HG03432 (cell line): ENCODE results near the gene TRERF1.

Experiments
- ATAC-seq: cut with Tn5 transposase; IDR thresholded peaks from one replicate; pipeline ENCODE4 v1.9.1; 2021; ENCODE audit warnings: mild to moderate bottlenecking, moderate library complexity; ENCODE audit not compliant: unreplicated experiment

Gene TRERF1

GRCh38 chr6:42428326-42429041, 23.2 kb downstream of the TRERF1 start:
- ATAC-seq: peak; percentile 69

DNA sequence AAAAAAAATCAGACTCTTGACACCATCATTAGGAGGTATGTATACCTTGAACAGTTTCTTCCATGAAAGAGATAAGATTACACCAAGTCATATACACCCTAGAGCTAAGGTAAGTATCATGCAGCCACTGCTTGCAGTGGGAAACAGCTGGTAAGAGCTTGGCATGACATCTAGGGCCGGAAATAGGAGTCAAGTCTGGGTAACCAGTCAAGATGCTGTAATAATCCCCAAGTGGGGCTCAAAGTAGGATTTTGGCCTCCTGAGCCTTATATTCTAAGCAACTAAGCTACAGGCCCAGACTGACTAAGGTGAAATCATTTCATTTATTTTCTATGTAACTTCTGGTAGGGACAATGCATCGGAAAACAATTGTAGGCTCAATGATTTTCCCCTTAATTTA, 23.9 kb downstream of the TRERF1 start:
- no peak for ATAC-seq

DNA sequence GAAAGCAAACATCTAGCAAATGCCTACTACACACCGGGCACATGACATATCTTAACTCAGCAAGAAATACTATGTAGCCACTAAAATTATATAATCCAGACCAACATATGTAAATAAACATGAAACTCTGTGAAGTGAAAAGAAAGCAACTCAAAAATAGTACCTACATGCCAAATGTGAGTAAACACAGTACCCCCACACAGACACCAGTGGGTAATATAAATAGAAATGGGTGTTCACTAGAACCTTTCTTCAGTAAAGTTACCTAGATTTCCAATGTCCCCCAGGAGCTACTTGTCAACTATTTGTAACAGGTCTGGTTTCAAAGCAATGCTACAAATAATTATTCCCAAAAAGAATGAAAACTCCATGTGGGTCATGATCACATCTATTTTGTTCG, 25.5 kb downstream of the TRERF1 start:
- no peak for ATAC-seq

GRCh38 chr6:42424906-42425474, 26.7 kb downstream of the TRERF1 start:
- no peak for ATAC-seq

DNA sequence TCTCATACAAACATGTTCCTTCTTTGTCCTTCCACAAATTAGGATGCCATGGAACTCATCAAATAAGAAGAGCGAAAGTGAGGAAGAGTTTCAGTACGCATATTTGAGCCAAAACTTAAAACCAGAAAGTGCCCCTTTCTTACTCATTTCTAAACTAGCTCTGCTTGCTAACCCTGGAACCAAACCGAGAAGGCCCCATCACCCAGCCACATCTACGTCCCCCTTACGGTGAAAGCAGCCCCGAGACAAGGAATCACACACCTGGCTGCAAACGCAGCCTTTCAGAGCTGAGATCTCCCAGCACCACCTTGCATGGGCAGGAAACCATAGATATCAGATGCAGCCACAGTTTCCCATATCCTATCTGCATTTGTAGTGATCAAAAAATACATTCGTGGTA, 28.5 kb downstream of the TRERF1 start:
- ATAC-seq: peak; percentile 59

DNA sequence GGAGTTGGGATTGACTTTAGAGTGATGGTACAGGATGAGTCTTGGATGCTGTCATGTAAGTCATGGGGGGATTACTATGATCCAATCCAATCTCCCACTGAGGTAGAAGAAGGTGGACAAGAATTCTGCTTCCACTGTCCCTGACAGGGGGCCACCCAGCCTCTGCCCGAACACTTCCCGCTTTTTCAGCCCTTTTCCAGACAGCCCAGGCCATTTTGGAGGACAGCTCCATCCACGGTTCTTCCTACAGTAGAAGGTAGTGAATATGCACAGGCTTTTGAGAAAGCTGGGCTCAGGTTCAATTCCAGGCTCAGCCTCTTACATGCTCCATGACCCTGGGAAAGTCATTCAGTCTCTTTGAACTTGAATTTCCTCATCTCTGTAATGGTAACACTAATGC, 31.0 kb downstream of the TRERF1 start:
- no peak for ATAC-seq

DNA sequence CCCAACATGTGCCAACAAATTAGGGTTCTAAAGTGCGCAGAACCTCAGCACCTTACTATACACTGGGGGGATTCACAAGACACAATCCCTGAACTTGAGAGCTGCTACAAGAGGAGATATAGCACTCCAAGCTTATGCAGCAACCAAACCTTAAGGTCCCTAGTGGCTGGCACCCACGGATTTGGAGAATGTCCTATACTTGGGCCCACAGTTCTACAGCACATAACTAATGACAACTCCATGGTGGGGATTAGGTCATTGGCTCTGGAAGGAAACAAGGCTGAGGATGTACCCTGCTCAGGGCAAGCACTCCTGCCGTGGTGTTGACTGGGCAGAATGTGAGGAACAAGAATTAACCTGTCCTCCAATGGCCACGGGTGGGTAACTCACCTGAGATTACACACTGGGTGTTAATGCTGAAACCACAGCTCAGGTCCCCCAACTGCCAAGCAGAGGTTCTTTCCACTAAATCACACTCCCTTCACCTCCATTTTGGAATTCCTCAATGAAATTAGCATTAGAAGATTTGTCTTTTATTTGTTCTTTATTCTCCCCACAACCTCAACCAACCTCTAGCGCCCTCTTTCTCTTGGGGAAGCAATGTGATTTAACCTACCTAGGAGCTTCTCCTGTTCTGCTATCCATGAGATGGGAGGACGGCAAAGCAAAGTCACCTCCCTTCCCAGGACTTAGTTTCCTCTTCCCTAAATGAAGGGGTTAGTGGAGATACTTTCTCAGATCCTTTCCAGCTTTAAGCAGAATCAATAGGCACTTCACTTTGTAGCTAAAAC, 32.0 kb downstream of the TRERF1 start:
- no peak for ATAC-seq

GRCh38 chr6:42418724-42419123, 33.0 kb downstream of the TRERF1 start:
- no peak for ATAC-seq

DNA sequence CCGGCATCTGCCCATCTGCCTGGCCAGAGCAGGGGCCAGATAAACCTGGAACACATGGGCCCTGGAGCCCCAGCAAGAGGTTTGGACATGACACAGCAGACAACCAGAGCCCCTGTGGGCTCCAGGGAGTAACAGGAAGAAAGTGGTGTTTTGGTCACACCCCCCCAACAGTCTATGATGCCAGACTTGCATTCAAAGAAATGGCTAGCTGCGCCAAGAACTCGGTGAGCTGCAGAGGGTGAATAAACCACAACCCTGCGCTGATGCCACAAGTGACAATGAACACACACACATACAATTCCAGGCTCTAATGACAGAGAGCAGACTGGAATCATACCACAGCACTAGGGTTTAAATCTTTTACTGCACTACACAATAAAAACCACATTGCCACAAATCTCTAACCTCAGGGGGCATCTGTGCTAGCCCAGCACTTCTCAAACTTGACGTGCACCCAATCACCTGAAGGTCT, 34.0 kb downstream of the TRERF1 start:
- no peak for ATAC-seq

- no peak for ATAC-seq
Measured at GRCh38 chr6:42411406-42411805, 40.3 kb downstream of the TRERF1 start.

- ATAC-seq: no peak
Measured at GRCh38 chr6:42410861-42411260, 40.9 kb downstream of the TRERF1 start.

GRCh38 chr6:42409581-42409980, 42.1 kb downstream of the TRERF1 start:
- no peak for ATAC-seq

DNA sequence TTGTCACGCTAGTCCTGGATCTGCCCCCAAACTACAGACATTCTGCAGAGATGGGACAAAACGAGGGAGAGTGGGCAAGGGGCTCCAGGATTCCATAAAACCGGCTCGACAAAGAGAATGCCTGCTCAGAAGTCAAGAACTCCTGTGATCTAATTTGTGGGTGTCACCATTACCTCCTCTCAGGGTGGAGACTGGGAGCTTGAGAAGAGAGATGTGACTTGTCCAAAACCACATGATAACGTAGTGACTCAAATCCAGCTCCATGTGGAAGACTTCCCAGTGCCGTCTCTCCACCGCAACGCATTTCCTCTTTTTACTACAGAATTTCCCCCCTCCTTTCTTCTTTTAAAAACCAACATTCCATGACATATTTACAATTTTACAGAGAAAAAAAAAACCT, 44.3 kb downstream of the TRERF1 start:
- ATAC-seq: no peak

GRCh38 chr6:42406306-42407280, 45.1 kb downstream of the TRERF1 start:
- ATAC-seq: no peak

DNA sequence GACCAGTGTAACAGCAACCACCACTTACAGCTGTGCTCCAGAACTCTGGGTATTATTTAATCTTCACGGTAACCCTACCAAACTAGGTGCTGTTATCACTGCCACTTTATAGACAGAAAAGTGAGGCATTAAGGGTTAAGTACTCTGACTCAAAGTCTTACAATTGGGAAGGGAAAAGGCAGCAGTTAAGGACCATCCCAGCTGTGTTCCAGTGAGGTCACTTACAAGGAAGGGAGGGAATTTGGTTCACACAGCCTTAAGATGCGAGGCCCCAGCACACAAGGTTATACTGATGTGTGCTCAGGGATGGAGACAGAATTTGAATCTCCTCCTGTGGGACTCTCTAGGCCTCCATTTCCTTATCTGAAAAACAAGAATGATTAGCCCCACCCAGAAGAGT, 46.7 kb downstream of the TRERF1 start:
- ATAC-seq: no peak

DNA sequence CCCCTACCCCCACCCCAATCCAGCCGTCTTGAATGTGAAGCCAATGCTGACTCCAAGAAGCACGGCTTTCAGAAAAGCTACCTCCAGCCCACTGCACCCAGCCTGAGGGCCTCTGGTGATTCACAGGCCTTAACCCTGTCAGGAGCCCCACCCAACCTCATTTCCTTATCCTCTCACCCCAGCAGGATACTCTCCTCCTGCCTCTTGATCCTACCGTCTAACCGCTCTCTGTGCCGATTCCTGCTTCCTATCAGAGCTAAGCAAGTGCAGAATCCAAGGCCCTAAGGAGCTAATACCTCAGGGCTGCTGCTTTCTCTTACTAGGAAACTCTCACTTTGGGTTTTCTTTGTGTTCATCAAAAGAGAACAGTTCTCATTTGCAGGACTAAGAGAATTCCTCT, 47.2 kb downstream of the TRERF1 start:
- ATAC-seq: no peak

DNA sequence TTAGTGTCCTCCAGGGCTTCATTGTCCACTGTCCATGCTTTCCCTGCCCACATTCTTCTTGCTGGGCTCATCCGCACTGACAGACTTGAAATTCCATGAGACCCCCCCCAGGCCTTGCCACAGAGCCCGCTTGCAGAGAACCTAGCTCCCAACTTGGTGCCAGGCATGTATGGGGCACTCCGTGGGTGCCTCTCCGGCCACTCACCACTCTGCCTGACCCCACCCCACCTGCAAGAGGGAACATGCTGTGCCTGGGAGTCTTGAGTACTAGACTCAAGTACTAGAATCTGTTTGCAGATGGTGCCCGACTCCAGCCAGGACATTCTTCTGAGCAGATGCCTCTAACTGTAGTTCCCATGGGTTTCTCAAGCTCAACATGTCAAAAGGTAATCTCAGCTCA, 47.9 kb downstream of the TRERF1 start:
- no peak for ATAC-seq

DNA sequence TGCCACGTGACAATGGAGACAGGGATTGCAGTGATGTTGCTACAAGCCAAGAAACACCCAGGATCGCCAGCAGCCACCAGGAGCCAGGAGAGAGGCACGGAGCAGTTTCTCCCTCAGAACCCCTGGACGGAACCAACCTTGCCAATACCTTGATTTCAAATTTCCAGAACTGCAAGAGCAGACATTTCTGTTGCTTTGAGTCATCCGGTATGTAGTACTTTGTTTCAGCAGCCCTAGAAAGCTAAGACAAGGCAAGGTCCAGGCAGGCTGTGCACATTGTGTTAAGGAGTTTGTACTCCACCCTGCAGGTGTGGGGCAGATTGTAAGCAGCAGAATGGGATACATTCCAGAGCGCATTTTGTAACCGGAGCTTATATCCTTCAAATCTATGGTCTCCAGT, 48.3 kb downstream of the TRERF1 start:
- no peak for ATAC-seq

DNA sequence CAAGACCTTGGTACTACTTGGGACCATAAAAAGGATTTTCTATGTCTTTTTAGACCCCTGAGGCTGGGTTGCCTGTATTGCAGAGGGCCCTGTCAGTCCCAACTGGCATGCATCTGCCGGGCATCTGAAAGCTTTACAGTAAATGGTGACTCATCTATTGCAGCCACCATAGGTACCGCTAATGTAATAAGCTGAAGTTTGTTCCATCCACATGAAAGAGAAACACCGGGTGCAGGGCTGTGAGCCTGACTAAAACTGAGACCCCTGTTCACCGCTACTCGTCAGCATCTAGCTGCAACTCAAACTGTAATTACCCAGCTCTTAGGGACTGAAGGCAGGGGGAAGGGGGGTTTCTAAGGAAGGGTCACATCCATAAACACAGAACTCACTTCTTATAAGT, 49.5 kb downstream of the TRERF1 start:
- peak; percentile 80 for ATAC-seq

DNA sequence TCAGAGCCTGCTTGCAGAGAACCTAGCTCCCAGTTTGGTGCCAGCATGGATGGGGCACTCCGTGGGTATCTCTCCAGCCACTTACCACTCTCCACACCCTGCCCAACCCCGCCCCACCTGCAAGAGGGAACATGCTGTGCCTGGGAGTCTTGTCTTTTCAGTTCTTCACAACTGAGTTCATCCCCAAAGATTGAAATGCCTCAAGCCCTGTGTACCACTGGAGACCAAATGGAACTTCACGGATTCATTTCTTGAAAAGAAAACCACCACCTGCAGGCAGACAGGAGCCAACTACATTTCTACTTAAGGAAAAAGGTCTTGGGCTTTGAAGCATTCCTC, 50.1 kb downstream of the TRERF1 start:
- no peak for ATAC-seq
